Thyroid gland (tissue), 4 donors: ENCODE data around the gene WSCD2. TPM values are rescaled to one million over a fixed set of nuclear protein-coding genes. Genes with fewer than 3 reads are reported as not detected.

Experiments
- DNase-seq, 2 donors: peaks; one replicate each; pipeline ENCODE4 v3.0.0-alpha.2; 2019
- H3K27ac ChIP-seq, 3 donors: fragments of 200-600 bp; sonication (generic); 1 replicate in 2 of 3; 2 replicates in 1 of 3; pipeline ENCODE4 v1.5.1; 2016 to 2019; ENCODE audit warnings: mild to moderate bottlenecking in 1 of 3, moderate library complexity in 1 of 3
- H3K27me3 ChIP-seq: fragments of 200-600 bp; sonication (generic); one replicate; pipeline ENCODE4 v1.5.1; 2019
- H3K36me3 ChIP-seq, 2 donors: fragments of 200-600 bp; sonication (generic); one replicate each; pipeline ENCODE4 v1.5.1; 2016 to 2019
- H3K4me1 ChIP-seq, 2 donors: fragments of 200-600 bp; sonication (generic); one replicate each; pipeline ENCODE4 v1.5.1; 2017 to 2019
- H3K4me3 ChIP-seq, 3 donors: fragments of 200-600 bp; sonication (generic); replicated peaks in 1 of 3; 1 replicate in 2 of 3; 2 replicates in 1 of 3; pipeline ENCODE4 v1.5.1; 2016; ENCODE audit warnings: mild to moderate bottlenecking in 1 of 3
- H3K9me3 ChIP-seq: fragments of 200-600 bp; sonication (generic); one replicate; pipeline ENCODE4 v1.5.1; 2017
- CTCF ChIP-seq, 6 experiments: fragments of 200-600 bp in 3 of 6; fragments of 450-650 bp in 3 of 6; sonication (generic) in 3 of 6; IDR thresholded peaks; one replicate each; pipeline ENCODE4 v1.5.1; 2016 to 2019; ENCODE audit warnings: antibody characterized with exemption in 6 of 6, mild to moderate bottlenecking in 2 of 6, inconsistent platforms in 1 of 6, moderate library complexity in 1 of 6
- POLR2A ChIP-seq, 2 donors: fragments of 450-650 bp; IDR thresholded peaks; one replicate each; pipeline ENCODE4 v1.6.1; 2017; ENCODE audit warnings: antibody characterized with exemption in 2 of 2, mild to moderate bottlenecking in 2 of 2, moderate library complexity in 1 of 2
- whole genome bisulfite sequencing, 2 donors: methylation state at CpG; one replicate each; pipeline ENCODE4 v1.1.5; 2017; 5-methylcytosine and 5-hydroxymethylcytosine counted together
- intact Hi-C: fragments of 100-400 bp; cut with DNase I; formaldehyde crosslinking; loops from one replicate; pipeline ENCODE4 v1.15.1; 2023
- total RNA-seq, 4 donors: library from RNA; depleted of rRNA; stranded (reverse); fragments of >200 nt; gene quantifications; one replicate each; pipeline ENCODE4 v1.2.3, GENCODE V29; 2016

WSCD2 gene
- total RNA-seq, 4 donors from 2014 or later = 35.5 to 117 (median 81.4) TPM

DNA sequence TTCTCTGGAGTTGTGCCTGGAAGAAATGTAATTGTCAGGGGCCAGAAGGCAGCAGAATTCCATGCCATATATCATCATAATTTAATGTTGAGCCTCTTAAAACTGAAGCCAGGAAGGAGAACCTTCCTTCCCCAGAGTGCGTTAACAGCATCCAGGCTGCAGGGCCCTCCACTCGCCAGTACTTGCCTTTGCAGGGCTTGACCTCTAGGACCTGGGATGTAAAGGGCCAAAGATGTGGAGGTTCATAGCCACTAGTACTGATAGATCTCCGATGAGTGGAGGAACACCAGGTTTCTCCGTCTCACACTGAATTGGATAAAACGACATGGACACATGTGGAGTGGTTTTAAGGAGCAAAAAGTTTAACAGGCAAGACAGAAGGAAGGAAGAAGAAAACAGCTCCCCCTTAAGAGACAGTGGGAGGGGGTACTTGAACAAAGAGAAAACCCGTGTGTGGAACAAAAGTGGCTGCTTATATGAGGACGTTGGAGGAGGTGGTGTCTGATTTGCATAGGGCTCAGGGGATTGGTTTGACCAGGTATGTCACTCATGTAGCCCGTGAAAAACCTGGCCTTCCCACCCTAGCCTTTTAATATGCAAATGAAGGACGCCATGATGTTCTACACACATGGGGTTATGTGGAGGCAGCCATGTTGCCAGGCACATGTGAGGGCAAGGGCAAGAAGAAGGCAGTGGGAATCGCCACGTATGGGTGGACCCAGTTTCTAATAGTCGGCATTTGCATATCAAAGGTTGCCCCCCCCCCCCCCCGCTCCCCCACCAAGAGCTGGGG is 38.8 kb upstream of the WSCD2 start:
- H3K4me1 ChIP-seq = peaks cover 0 to 9% of the 10 kb centered on the region in 2 donors
- no peak for DNase-seq
- no peak overlapping the region for H3K27ac ChIP-seq
- H3K4me3 ChIP-seq = no peak overlapping the region
- no peaks in the 10 kb centered on the region for H3K27me3 ChIP-seq
- no peaks in the 10 kb centered on the region for H3K9me3 ChIP-seq
- intact Hi-C loops = no loop called here
- H3K36me3 ChIP-seq = no peaks in the 10 kb centered on the region
- TF ChIP-seq POLR2A (IDR thresholded peaks at IDR 0.05) (no peak), CTCF (IDR thresholded peaks at IDR 0.05) (no peak)
- WGBS, 2 donors = 52 to 60% methylated on average over 13 of the region's 13 CpGs

DNA sequence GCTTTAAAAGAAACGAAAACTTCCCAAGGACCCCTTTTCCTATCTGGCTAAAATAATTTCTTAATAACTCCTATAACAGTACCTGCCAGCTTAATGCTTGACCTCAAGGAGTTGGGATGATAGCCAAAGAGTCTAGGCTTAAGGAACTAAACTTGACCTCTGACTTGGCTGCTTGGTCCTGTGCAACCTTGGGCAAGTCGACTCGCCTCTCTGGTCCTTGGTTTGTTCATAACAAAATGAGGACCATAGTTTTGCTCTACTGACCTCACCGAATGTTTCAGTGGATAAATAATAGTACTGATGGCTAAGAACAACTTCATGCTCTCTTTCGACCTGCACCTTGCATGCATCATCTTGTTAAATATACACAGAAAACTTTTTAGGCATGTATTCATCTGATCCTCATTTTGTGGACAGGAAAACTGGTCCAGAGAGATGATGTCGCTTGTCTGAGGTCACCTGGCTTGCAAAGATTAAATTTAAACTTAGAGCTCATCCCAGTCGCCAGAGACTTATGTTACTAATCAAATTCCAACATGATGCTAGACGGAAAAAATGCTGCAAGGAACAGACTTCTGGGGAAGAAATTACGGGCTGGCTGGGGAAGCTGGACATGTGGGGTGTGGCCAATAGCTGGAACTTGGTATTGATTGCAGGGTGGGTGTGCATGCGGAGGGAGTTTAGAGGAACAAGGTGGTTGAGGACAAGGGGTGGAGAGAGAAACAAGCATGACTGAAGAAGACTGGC is 38.0 kb upstream of the WSCD2 start:
- TF ChIP-seq CTCF (IDR thresholded peaks at IDR 0.05) (no peak), POLR2A (IDR thresholded peaks at IDR 0.05) (no peak)
- Histone ChIP-seq H3K27ac (no peak overlapping the region), H3K4me3 (no peak overlapping the region), H3K27me3 (no peaks in the 10 kb centered on the region), H3K9me3 (no peaks in the 10 kb centered on the region), H3K4me1 (peaks cover 0 to 9% of the 10 kb centered on the region in 2 donors), H3K36me3 (no peaks in the 10 kb centered on the region)
- 82 to 85% methylated on average over 10 of the region's 10 CpGs for WGBS, 2 donors
- DNase-seq = no peak
- intact Hi-C loops = no loop called here

- no peaks in the 10 kb centered on the region for H3K27me3 ChIP-seq
- H3K4me3 ChIP-seq = no peak overlapping the region
- DNase-seq = no peak
- H3K4me1 ChIP-seq = peaks cover 0 to 9% of the 10 kb centered on the region in 2 donors
- intact Hi-C loops = no loop called here
- TF ChIP-seq POLR2A (IDR thresholded peaks at IDR 0.05) (no peak), CTCF (IDR thresholded peaks at IDR 0.05) (no peak)
- no peaks in the 10 kb centered on the region for H3K36me3 ChIP-seq
- no peaks in the 10 kb centered on the region for H3K9me3 ChIP-seq
- 63 to 80% methylated on average over 4 of the region's 4 CpGs for WGBS, 2 donors
- no peak overlapping the region for H3K27ac ChIP-seq
These were observed 37.4 kb upstream of the WSCD2 start for GRCh38 chr12:108091679-108092051.

- intact Hi-C loops = no loop called here
- H3K4me3 ChIP-seq = no peak overlapping the region
- no peaks in the 10 kb centered on the region for H3K27me3 ChIP-seq
- 33 to 35% methylated on average over 4 of the region's 4 CpGs for WGBS, 2 donors
- no peak overlapping the region for H3K27ac ChIP-seq
- TF ChIP-seq CTCF (IDR thresholded peaks at IDR 0.05) = no peak
- no peak for TF ChIP-seq POLR2A (IDR thresholded peaks at IDR 0.05)
- no peaks in the 10 kb centered on the region for H3K36me3 ChIP-seq
- no peak for DNase-seq
- H3K4me1 ChIP-seq = peaks cover 0 to 9% of the 10 kb centered on the region in 2 donors
- H3K9me3 ChIP-seq = no peaks in the 10 kb centered on the region
These were observed 35.9 kb upstream of the WSCD2 start for GRCh38 chr12:108093209-108093608.
